Neuronal stem cell (in vitro differentiated cells): Measurements from ENCODE around the gene FAM229B.

Source experiments
- DNase-seq: peaks from one replicate; pipeline ENCODE4 v3.0.0-alpha.2; 2013; ENCODE audit warnings: low spot score
- H2AFZ ChIP-seq: one replicate; pipeline ENCODE4 v1.6.1; 2013; ENCODE audit warnings: mild to moderate bottlenecking, low read length, inconsistent platforms
- H2AK5ac ChIP-seq: 2 replicates; pipeline ENCODE4 v1.6.1; 2013; ENCODE audit warnings: low read depth, mild to moderate bottlenecking, inconsistent platforms, low read length, moderate library complexity, mixed read lengths
- H2BK120ac ChIP-seq: 2 replicates; pipeline ENCODE4 v1.6.1; 2013; ENCODE audit warnings: low read depth, mild to moderate bottlenecking, inconsistent platforms, low read length, moderate library complexity, mixed read lengths
- H2BK12ac ChIP-seq: one replicate; pipeline ENCODE4 v1.6.1; 2013; ENCODE audit warnings: low read length, inconsistent platforms
- H2BK15ac ChIP-seq: 2 replicates; pipeline ENCODE4 v1.6.1; 2013; ENCODE audit warnings: mild to moderate bottlenecking, low read length, inconsistent platforms, mixed read lengths
- H2BK5ac ChIP-seq: one replicate; pipeline ENCODE4 v1.6.1; 2013; ENCODE audit warnings: inconsistent platforms, mild to moderate bottlenecking, low read length, moderate library complexity
- H3K14ac ChIP-seq: one replicate; pipeline ENCODE4 v1.6.1; 2013; ENCODE audit warnings: low read length, inconsistent platforms
- H3K18ac ChIP-seq: 2 replicates; pipeline ENCODE4 v1.6.1; 2013; ENCODE audit warnings: low read length, inconsistent platforms
- H3K23ac ChIP-seq: 2 replicates; pipeline ENCODE4 v1.6.1; 2013; ENCODE audit warnings: low read depth, mild to moderate bottlenecking, mixed read lengths, low read length, inconsistent platforms; ENCODE audit not compliant: poor library complexity
- H3K27ac ChIP-seq: replicated peaks from 3 replicates; pipeline ENCODE4 v1.5.1; 2013; ENCODE audit warnings: low read length, inconsistent platforms
- H3K27me3 ChIP-seq, 3 experiments: 2 replicates each; pipeline ENCODE4 v1.6.1; 2013; ENCODE audit warnings: low read length in 3 of 3, mild to moderate bottlenecking in 2 of 3, inconsistent platforms in 1 of 3, low read depth in 1 of 3, mixed read lengths in 1 of 3, moderate library complexity in 1 of 3; ENCODE audit not compliant: control insufficient read depth in 3 of 3, insufficient read depth in 3 of 3
- H3K36me3 ChIP-seq, 2 donors: replicated peaks in 1 of 2; 2 replicates each; pipeline ENCODE4 v1.6.1; 2013; ENCODE audit warnings: low read length in 2 of 2; ENCODE audit not compliant: control insufficient read depth in 2 of 2, insufficient read depth in 2 of 2
- H3K4ac ChIP-seq: 2 replicates; pipeline ENCODE4 v1.6.1; 2013; ENCODE audit warnings: inconsistent platforms, mild to moderate bottlenecking, low read length, moderate library complexity
- H3K4me1 ChIP-seq, 2 donors: 1 replicate in 1 of 2; 2 replicates in 1 of 2; pipeline ENCODE4 v1.6.1; 2013; ENCODE audit warnings: low read length in 2 of 2, low read depth in 1 of 2; ENCODE audit not compliant: control insufficient read depth in 2 of 2, insufficient read depth in 1 of 2
- H3K4me2 ChIP-seq: one replicate; pipeline ENCODE4 v1.6.1; 2013; ENCODE audit warnings: mild to moderate bottlenecking, low read length, inconsistent platforms; ENCODE audit not compliant: insufficient read depth, poor library complexity, severe bottlenecking
- H3K4me3 ChIP-seq, 2 donors: 2 replicates each; pipeline ENCODE4 v1.5.1; 2013; ENCODE audit warnings: low read length in 2 of 2, mild to moderate bottlenecking in 2 of 2, inconsistent platforms in 1 of 2, moderate library complexity in 1 of 2
- H3K79me1 ChIP-seq: one replicate; pipeline ENCODE4 v1.6.1; 2013; ENCODE audit warnings: low read depth, mild to moderate bottlenecking, inconsistent platforms, low read length, moderate library complexity
- H3K9ac ChIP-seq: one replicate; pipeline ENCODE4 v1.6.1; 2013; ENCODE audit warnings: mild to moderate bottlenecking, low read depth, low read length, inconsistent platforms; ENCODE audit not compliant: poor library complexity
- H3K9me3 ChIP-seq, 2 donors: replicated peaks in 1 of 2; 2 replicates each; pipeline versions ENCODE3 to v1.6.1; 2013; ENCODE audit warnings: low read length in 2 of 2, mild to moderate bottlenecking in 2 of 2, inconsistent platforms in 1 of 2, low read depth in 1 of 2, mixed read lengths in 1 of 2, moderate library complexity in 1 of 2; ENCODE audit not compliant: control insufficient read depth in 2 of 2, insufficient read depth in 1 of 2
- H4K8ac ChIP-seq: one replicate; pipeline ENCODE4 v1.6.1; 2013; ENCODE audit warnings: low read depth, mild to moderate bottlenecking, inconsistent platforms, low read length, moderate library complexity
- H4K91ac ChIP-seq: one replicate; pipeline ENCODE4 v1.6.1; 2013; ENCODE audit warnings: low read length, low read depth, mild to moderate bottlenecking, inconsistent platforms; ENCODE audit not compliant: poor library complexity
- WGBS, 2 donors: extraction: QIAGEN DNeasy Blood & Tissue Kit; methylation state at CpG; one replicate each; pipeline ENCODE4 v1.1.7; 2013; ENCODE audit warnings: missing lambda C conversion rate in 2 of 2, mixed read lengths in 1 of 2; ENCODE audit not compliant: insufficient read length in 2 of 2, insufficient replicate concordance in 1 of 2; ENCODE audit errors: extremely low coverage in 2 of 2; 5-methylcytosine and 5-hydroxymethylcytosine counted together

FAM229B gene

DNA sequence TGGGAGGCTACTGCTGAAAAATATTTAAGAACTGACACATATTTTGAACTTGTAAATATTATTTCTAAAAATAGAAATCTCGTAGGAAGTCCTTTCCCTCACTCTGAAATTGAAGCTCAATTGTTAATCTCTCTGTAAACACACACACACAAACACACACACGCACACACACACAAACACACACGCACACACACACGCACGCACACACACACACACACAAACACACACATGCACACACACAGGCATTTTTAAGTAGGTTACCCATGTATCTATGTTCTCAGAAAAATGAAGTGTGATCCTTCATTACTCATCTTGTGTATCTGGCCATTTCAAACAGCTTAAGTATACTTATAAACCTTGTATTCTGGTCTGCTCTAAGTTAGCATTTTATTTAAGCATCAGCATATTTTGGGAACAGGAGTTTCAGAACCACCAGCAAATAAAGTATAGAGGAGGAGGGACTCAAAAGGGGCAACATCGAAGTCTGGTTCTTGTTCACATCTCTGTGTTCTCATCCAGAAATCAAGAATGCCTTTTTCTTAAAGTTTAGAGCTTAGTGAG is 21.9 kb upstream of the FAM229B start:
- H3K27me3 ChIP-seq: no peaks in the 10 kb centered on the region
- no peak overlapping the region for H4K91ac ChIP-seq
- H3K4me1 ChIP-seq: no peaks in the 10 kb centered on the region
- H3K9ac ChIP-seq: no peak overlapping the region
- H3K18ac ChIP-seq: no peak overlapping the region
- no peak overlapping the region for H3K4me2 ChIP-seq
- no peak overlapping the region for H2BK15ac ChIP-seq
- no peak overlapping the region for H2BK5ac ChIP-seq
- H2AK5ac ChIP-seq: no peak overlapping the region
- WGBS, 2 donors: 100% methylated on average over 1 of the region's 6 CpGs; no CpG with 5 or more reads in 1 of the 2 donors
- DNase-seq: no peak
- no peak overlapping the region for H3K27ac ChIP-seq
- no peak overlapping the region for H3K23ac ChIP-seq
- H2BK120ac ChIP-seq: no peak overlapping the region
- H2AFZ ChIP-seq: no peak overlapping the region
- no peak overlapping the region for H3K4ac ChIP-seq
- H3K14ac ChIP-seq: no peak overlapping the region
- no peak overlapping the region for H2BK12ac ChIP-seq
- H3K4me3 ChIP-seq: no peak overlapping the region
- no peaks in the 10 kb centered on the region for H3K9me3 ChIP-seq
- no peaks in the 10 kb centered on the region for H3K79me1 ChIP-seq
- H3K36me3 ChIP-seq: peaks cover 0 to 20% of the 10 kb centered on the region in 2 donors
- H4K8ac ChIP-seq: no peak overlapping the region

GRCh38 chr6:112066606-112067005 is 20.8 kb upstream of the FAM229B start:
- Histone ChIP-seq H3K4me3 (no peak overlapping the region), H3K4me2 (no peak overlapping the region), H3K9me3 (no peaks in the 10 kb centered on the region), H3K4ac (no peak overlapping the region), H3K79me1 (no peaks in the 10 kb centered on the region), H4K91ac (no peak overlapping the region), H3K4me1 (no peaks in the 10 kb centered on the region), H2BK15ac (no peak overlapping the region), H2BK12ac (no peak overlapping the region), H3K27me3 (no peaks in the 10 kb centered on the region), H2AK5ac (no peak overlapping the region), H3K9ac (no peak overlapping the region), H3K14ac (no peak overlapping the region), H2AFZ (no peak overlapping the region), H3K23ac (no peak overlapping the region), H3K27ac (no peak overlapping the region), H3K36me3 (peaks cover 0 to 31% of the 10 kb centered on the region in 2 donors), H4K8ac (no peak overlapping the region), H3K18ac (no peak overlapping the region), H2BK5ac (no peak overlapping the region), H2BK120ac (no peak overlapping the region)
- no CpG with 5 or more reads among the region's 3 CpGs for WGBS, 2 donors
- no peak for DNase-seq

DNA sequence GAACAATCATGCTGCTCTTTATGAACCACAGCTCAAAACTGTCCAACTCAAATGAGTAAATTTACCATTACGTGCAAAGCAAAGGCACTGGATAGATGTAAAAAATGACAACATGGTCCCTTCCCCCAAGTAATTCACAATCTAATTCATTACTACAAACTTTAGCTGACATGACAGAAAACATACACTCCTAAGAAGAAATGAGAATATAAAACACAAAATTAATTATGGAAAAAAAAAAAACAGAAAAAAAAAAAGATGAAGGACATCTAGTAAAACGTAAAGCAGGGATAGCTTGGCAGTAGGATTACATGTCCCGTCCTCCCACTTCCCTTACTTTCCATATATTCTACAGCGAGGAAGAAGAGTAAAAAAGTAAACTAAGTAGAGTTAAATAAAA is 5.8 kb upstream of the FAM229B start:
- H2BK15ac ChIP-seq: no peak overlapping the region
- no peak overlapping the region for H3K23ac ChIP-seq
- H3K4me1 ChIP-seq: peaks cover 0 to 3% of the 10 kb centered on the region in 2 donors
- H3K36me3 ChIP-seq: peaks cover 1 to 83% of the 10 kb centered on the region in 2 donors
- no peak overlapping the region for H3K4me3 ChIP-seq
- H3K4ac ChIP-seq: no peak overlapping the region
- no peak overlapping the region for H4K91ac ChIP-seq
- WGBS, 2 donors: no CpG with 5 or more reads among the region's 4 CpGs
- H3K4me2 ChIP-seq: no peak overlapping the region
- H3K18ac ChIP-seq: no peak overlapping the region
- peaks cover 2% of the 10 kb centered on the region for H3K79me1 ChIP-seq
- H2AK5ac ChIP-seq: no peak overlapping the region
- H2AFZ ChIP-seq: no peak overlapping the region
- H3K9ac ChIP-seq: no peak overlapping the region
- H2BK5ac ChIP-seq: no peak overlapping the region
- DNase-seq: no peak
- no peak overlapping the region for H4K8ac ChIP-seq
- no peaks in the 10 kb centered on the region for H3K27me3 ChIP-seq
- no peak overlapping the region for H2BK120ac ChIP-seq
- no peak overlapping the region for H2BK12ac ChIP-seq
- peaks cover 0 to 5% of the 10 kb centered on the region in 2 donors for H3K9me3 ChIP-seq
- no peak overlapping the region for H3K14ac ChIP-seq
- no peak overlapping the region for H3K27ac ChIP-seq

GRCh38 chr6:112085286-112086065 is 1.9 kb upstream of the FAM229B start:
- H3K27me3 ChIP-seq: peaks cover 0 to 2% (median 0%) of the 10 kb centered on the region in 3 experiments
- no peak overlapping the region for H2AFZ ChIP-seq
- no peak overlapping the region for H3K14ac ChIP-seq
- no peak overlapping the region for H3K27ac ChIP-seq
- H4K91ac ChIP-seq: no peak overlapping the region
- H2AK5ac ChIP-seq: no peak overlapping the region
- WGBS, 2 donors: no CpG with 5 or more reads among the region's 8 CpGs
- H3K4me3 ChIP-seq: no peak overlapping the region
- H3K36me3 ChIP-seq: peaks cover 1 to 44% of the 10 kb centered on the region in 2 donors
- H3K9ac ChIP-seq: no peak overlapping the region
- no peak overlapping the region for H4K8ac ChIP-seq
- H2BK120ac ChIP-seq: no peak overlapping the region
- no peak overlapping the region for H2BK12ac ChIP-seq
- DNase-seq: no peak
- no peak overlapping the region for H2BK5ac ChIP-seq
- no peak overlapping the region for H3K18ac ChIP-seq
- no peak overlapping the region for H3K4me2 ChIP-seq
- H3K9me3 ChIP-seq: peaks cover 0 to 5% of the 10 kb centered on the region in 2 donors
- no peak overlapping the region for H3K4ac ChIP-seq
- peaks cover 2% of the 10 kb centered on the region for H3K79me1 ChIP-seq
- no peak overlapping the region for H2BK15ac ChIP-seq
- no peak overlapping the region for H3K23ac ChIP-seq
- H3K4me1 ChIP-seq: peaks cover 2 to 4% of the 10 kb centered on the region in 2 donors
